ENCODE measurements around the gene NEUROD4. TPM values are rescaled to one million over a fixed set of nuclear protein-coding genes. Genes with fewer than 3 reads are reported as not detected.

The NEUROD4 gene
- total and polyA plus RNA-seq, 2 experiments from 2014 or later: 0.07 to 0.13 TPM

DNA sequence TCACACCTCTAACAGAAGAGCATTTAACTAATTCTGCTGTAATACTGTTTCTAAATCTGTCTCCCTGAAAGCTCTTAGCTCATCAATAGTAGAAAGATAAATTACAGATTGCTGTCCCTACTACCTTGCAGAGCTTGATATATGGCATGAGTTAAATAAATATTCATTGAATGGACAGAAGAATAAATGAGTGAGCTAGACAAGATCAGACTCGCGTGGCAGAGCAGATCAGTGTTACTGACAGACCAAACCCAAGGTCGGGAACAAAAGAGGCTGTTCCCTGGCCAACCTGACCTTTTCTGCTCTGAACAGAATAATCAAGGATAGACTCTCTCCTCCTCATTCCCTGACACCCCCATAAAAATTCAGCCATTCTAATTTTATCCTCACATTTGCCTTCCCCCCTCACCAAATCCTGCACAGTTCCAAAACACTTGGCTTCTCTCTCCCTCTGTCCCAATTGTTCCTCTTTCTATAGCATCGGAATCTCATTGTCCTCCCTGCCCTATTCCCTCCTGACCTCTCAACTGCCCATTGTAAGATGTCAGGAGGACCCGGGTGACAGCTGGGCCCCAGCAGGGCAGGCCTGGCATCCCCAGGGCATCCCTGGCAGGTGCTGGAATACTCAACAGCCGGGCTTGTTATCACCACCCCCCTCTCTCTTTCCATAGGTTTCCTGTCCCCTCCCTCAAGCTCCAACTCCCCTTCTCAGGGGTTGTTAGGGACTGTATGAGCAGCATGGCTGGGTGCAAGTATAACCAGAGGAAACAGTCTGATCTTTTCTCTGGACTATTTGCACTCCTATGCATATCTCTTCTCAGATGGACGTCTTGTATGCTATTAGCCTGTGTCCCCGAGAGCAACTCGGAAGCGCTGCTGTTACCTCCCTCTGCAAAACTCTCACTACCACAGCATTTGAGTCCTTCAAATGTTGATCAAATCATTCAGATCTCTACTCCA lies 19.9 kb downstream of the NEUROD4 start:
- no peak overlapping the region for H3K27ac Mint-ChIP-seq

More for the DNA sequence above, 19.9 kb downstream of the NEUROD4 start:
- Histone ChIP-seq H4K20me1 (replicated peaks; ENCODE audit: insufficient read depth) (no peaks in the 10 kb centered on the region), H3F3A (replicated peaks; ENCODE audit: low read depth) (no peaks in the 10 kb centered on the region), H3K4me2 (no peak overlapping the region), H3K9me2 (ENCODE audit: insufficient read depth) (no peaks in the 10 kb centered on the region), H3K36me3 (ENCODE audit: insufficient read depth) (no peaks in the 10 kb centered on the region), H2AFZ (no peak overlapping the region; the same call in 1 of the 2 replicates), H3K27ac (ENCODE audit: low read depth) (no peak overlapping the region), H3K79me2 (replicated peaks; ENCODE audit: insufficient read depth) (no peaks in the 10 kb centered on the region), H3K4me1 (ENCODE audit: insufficient read depth) (peaks cover 4% of the 10 kb centered on the region; the same call in 1 of the 2 replicates), H3K4me3 (no peak overlapping the region), H3K27me3 (ENCODE audit: insufficient read depth) (no peaks in the 10 kb centered on the region)
- DNase-seq (ENCODE audit: low spot score) (no peak), ATAC-seq (no peak)
- H3K36me3 Mint-ChIP-seq (ENCODE audit: low read depth): no peaks in the 10 kb centered on the region
- H3K4me3 Mint-ChIP-seq: no peak overlapping the region
- H3K27me3 Mint-ChIP-seq (ENCODE audit: insufficient read depth, low read depth, poor library complexity): peaks cover 8% of the 10 kb centered on the region
- H3K9me3 Mint-ChIP-seq: no peaks in the 10 kb centered on the region
- peaks cover 31% of the 10 kb centered on the region for H3K4me1 Mint-ChIP-seq
- TF ChIP-seq, protein P1, sequence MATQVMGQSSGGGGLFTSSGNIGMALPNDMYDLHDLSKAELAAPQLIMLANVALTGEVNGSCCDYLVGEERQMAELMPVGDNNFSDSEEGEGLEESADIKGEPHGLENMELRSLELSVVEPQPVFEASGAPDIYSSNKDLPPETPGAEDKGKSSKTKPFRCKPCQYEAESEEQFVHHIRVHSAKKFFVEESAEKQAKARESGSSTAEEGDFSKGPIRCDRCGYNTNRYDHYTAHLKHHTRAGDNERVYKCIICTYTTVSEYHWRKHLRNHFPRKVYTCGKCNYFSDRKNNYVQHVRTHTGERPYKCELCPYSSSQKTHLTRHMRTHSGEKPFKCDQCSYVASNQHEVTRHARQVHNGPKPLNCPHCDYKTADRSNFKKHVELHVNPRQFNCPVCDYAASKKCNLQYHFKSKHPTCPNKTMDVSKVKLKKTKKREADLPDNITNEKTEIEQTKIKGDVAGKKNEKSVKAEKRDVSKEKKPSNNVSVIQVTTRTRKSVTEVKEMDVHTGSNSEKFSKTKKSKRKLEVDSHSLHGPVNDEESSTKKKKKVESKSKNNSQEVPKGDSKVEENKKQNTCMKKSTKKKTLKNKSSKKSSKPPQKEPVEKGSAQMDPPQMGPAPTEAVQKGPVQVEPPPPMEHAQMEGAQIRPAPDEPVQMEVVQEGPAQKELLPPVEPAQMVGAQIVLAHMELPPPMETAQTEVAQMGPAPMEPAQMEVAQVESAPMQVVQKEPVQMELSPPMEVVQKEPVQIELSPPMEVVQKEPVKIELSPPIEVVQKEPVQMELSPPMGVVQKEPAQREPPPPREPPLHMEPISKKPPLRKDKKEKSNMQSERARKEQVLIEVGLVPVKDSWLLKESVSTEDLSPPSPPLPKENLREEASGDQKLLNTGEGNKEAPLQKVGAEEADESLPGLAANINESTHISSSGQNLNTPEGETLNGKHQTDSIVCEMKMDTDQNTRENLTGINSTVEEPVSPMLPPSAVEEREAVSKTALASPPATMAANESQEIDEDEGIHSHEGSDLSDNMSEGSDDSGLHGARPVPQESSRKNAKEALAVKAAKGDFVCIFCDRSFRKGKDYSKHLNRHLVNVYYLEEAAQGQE (IDR thresholded peaks at IDR 0.05; ENCODE audit: unreplicated experiment): no peak
- TF ChIP-seq JUNB (IDR thresholded peaks at IDR 0.05; ENCODE audit: unreplicated experiment): no peak
- TF ChIP-seq, protein P2, sequence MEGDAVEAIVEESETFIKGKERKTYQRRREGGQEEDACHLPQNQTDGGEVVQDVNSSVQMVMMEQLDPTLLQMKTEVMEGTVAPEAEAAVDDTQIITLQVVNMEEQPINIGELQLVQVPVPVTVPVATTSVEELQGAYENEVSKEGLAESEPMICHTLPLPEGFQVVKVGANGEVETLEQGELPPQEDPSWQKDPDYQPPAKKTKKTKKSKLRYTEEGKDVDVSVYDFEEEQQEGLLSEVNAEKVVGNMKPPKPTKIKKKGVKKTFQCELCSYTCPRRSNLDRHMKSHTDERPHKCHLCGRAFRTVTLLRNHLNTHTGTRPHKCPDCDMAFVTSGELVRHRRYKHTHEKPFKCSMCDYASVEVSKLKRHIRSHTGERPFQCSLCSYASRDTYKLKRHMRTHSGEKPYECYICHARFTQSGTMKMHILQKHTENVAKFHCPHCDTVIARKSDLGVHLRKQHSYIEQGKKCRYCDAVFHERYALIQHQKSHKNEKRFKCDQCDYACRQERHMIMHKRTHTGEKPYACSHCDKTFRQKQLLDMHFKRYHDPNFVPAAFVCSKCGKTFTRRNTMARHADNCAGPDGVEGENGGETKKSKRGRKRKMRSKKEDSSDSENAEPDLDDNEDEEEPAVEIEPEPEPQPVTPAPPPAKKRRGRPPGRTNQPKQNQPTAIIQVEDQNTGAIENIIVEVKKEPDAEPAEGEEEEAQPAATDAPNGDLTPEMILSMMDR (conservative IDR thresholded peaks at IDR 0.05; ENCODE audit: low read depth in 2 of 2): no peak
- no peak for TF ChIP-seq EZH2phosphoT487 (IDR thresholded peaks at IDR 0.05; ENCODE audit: unreplicated experiment)
- TF ChIP-seq POLR2AphosphoS5 (IDR thresholded peaks at IDR 0.05; ENCODE audit: low read depth): no peak
- no peak for TF ChIP-seq ZNF331 (CRISPR knock-in tag; IDR thresholded peaks at IDR 0.05; ENCODE audit: low read depth)
- no peak for TF ChIP-seq NANOG (IDR thresholded peaks at IDR 0.05; ENCODE audit: borderline replicate concordance)
- TF ChIP-seq, protein P3, sequence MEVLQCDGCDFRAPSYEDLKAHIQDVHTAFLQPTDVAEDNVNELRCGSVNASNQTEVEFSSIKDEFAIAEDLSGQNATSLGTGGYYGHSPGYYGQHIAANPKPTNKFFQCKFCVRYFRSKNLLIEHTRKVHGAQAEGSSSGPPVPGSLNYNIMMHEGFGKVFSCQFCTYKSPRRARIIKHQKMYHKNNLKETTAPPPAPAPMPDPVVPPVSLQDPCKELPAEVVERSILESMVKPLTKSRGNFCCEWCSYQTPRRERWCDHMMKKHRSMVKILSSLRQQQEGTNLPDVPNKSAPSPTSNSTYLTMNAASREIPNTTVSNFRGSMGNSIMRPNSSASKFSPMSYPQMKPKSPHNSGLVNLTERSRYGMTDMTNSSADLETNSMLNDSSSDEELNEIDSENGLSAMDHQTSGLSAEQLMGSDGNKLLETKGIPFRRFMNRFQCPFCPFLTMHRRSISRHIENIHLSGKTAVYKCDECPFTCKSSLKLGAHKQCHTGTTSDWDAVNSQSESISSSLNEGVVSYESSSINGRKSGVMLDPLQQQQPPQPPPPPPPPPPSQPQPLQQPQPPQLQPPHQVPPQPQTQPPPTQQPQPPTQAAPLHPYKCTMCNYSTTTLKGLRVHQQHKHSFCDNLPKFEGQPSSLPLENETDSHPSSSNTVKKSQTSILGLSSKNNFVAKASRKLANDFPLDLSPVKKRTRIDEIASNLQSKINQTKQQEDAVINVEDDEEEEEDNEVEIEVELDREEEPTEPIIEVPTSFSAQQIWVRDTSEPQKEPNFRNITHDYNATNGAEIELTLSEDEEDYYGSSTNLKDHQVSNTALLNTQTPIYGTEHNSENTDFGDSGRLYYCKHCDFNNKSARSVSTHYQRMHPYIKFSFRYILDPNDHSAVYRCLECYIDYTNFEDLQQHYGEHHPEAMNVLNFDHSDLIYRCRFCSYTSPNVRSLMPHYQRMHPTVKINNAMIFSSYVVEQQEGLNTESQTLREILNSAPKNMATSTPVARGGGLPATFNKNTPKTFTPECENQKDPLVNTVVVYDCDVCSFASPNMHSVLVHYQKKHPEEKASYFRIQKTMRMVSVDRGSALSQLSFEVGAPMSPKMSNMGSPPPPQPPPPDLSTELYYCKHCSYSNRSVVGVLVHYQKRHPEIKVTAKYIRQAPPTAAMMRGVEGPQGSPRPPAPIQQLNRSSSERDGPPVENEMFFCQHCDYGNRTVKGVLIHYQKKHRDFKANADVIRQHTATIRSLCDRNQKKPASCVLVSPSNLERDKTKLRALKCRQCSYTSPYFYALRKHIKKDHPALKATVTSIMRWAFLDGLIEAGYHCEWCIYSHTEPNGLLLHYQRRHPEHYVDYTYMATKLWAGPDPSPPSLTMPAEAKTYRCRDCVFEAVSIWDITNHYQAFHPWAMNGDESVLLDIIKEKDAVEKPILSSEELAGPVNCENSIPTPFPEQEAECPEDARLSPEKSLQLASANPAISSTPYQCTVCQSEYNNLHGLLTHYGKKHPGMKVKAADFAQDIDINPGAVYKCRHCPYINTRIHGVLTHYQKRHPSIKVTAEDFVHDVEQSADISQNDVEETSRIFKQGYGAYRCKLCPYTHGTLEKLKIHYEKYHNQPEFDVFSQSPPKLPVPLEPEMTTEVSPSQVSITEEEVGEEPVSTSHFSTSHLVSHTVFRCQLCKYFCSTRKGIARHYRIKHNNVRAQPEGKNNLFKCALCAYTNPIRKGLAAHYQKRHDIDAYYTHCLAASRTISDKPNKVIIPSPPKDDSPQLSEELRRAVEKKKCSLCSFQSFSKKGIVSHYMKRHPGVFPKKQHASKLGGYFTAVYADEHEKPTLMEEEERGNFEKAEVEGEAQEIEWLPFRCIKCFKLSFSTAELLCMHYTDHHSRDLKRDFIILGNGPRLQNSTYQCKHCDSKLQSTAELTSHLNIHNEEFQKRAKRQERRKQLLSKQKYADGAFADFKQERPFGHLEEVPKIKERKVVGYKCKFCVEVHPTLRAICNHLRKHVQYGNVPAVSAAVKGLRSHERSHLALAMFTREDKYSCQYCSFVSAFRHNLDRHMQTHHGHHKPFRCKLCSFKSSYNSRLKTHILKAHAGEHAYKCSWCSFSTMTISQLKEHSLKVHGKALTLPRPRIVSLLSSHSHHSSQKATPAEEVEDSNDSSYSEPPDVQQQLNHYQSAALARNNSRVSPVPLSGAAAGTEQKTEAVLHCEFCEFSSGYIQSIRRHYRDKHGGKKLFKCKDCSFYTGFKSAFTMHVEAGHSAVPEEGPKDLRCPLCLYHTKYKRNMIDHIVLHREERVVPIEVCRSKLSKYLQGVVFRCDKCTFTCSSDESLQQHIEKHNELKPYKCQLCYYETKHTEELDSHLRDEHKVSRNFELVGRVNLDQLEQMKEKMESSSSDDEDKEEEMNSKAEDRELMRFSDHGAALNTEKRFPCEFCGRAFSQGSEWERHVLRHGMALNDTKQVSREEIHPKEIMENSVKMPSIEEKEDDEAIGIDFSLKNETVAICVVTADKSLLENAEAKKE (CRISPR knock-in tag; IDR thresholded peaks at IDR 0.05): no peak
- TF ChIP-seq EZH2 (IDR thresholded peaks at IDR 0.05; ENCODE audit: low read depth, unreplicated experiment): no peak
- TF ChIP-seq CREB1 (CRISPR knock-in tag; IDR thresholded peaks at IDR 0.05; ENCODE audit: low read depth): no peak
- no peak for TF ChIP-seq ZNF114 (CRISPR knock-in tag; IDR thresholded peaks at IDR 0.05)
- TF ChIP-seq, protein P4, sequence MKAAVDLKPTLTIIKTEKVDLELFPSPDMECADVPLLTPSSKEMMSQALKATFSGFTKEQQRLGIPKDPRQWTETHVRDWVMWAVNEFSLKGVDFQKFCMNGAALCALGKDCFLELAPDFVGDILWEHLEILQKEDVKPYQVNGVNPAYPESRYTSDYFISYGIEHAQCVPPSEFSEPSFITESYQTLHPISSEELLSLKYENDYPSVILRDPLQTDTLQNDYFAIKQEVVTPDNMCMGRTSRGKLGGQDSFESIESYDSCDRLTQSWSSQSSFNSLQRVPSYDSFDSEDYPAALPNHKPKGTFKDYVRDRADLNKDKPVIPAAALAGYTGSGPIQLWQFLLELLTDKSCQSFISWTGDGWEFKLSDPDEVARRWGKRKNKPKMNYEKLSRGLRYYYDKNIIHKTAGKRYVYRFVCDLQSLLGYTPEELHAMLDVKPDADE (IDR thresholded peaks at IDR 0.05): no peak
- no peak for TF ChIP-seq STAT1 (IDR thresholded peaks at IDR 0.05; ENCODE audit: unreplicated experiment)
